H7 (cell line): ENCODE results near the gene UBXN4. TPM values are rescaled to one million over a fixed set of nuclear protein-coding genes. Genes with fewer than 3 reads are reported as not detected.
A peak's percentile ranks its signal among the peaks of the same experiment; 100 is the strongest.

Source experiments
- DNase-seq: peaks from one replicate; pipeline ENCODE4 v3.0.0; 2012
- H3K27me3 ChIP-seq: 2 replicates; pipeline ENCODE4 v1.6.0; 2011; ENCODE audit warnings: mild to moderate bottlenecking, low read length; ENCODE audit not compliant: control insufficient read depth, insufficient read depth
- H3K36me3 ChIP-seq: replicated peaks from 2 replicates; pipeline ENCODE4 v1.5.1; 2011; ENCODE audit warnings: low read length; ENCODE audit not compliant: control insufficient read depth, insufficient read depth
- H3K4me3 ChIP-seq: 2 replicates; pipeline ENCODE4 v1.5.1; 2011; ENCODE audit warnings: low read depth, mild to moderate bottlenecking, control low read depth, low read length, moderate library complexity; ENCODE audit not compliant: insufficient read depth
- total RNA-seq: library from RNA; depleted of rRNA; stranded (reverse); fragments of >200 nt; shearing (Covaris generic); gene quantifications from 2 replicates; pipeline ENCODE4 v1.2.3, GENCODE V29; 2014

The UBXN4 gene
- total RNA-seq, 1 experiment from 2014 or later: 56.5 TPM

- DNase-seq: peak; percentile 76
- peak overlapping the region; percentile 89 for H3K4me3 ChIP-seq
- H3K36me3 ChIP-seq: no peaks in the 10 kb centered on the region; the same call in 1 of the 2 replicates
- no peaks in the 10 kb centered on the region for H3K27me3 ChIP-seq
These were observed 686 bp downstream of the UBXN4 start for GRCh38 chr2:135742325-135742757.

GRCh38 chr2:135743860-135744259 is 2.2 kb downstream of the UBXN4 start:
- no peak for DNase-seq
- Histone ChIP-seq H3K27me3 (no peaks in the 10 kb centered on the region), H3K36me3 (peaks cover 2% of the 10 kb centered on the region), H3K4me3 (no peak overlapping the region)

- H3K36me3 ChIP-seq: peaks cover 8% of the 10 kb centered on the region
- peak; percentile 60 for DNase-seq
- no peaks in the 10 kb centered on the region for H3K27me3 ChIP-seq
- H3K4me3 ChIP-seq: no peak overlapping the region
These were observed 3.2 kb downstream of the UBXN4 start for GRCh38 chr2:135744760-135745314.

- DNase-seq: no peak
- Histone ChIP-seq H3K27me3 (no peaks in the 10 kb centered on the region), H3K36me3 (peaks cover 8% of the 10 kb centered on the region), H3K4me3 (no peak overlapping the region)
These were observed 3.9 kb downstream of the UBXN4 start for GRCh38 chr2:135745545-135745944.

- Histone ChIP-seq H3K27me3 (no peaks in the 10 kb centered on the region), H3K4me3 (no peak overlapping the region), H3K36me3 (peaks cover 20% of the 10 kb centered on the region)
- no peak for DNase-seq
These were observed 13.9 kb downstream of the UBXN4 start for GRCh38 chr2:135755573-135755972.

GRCh38 chr2:135756692-135757091 is 15.0 kb downstream of the UBXN4 start:
- peaks cover 24% of the 10 kb centered on the region for H3K36me3 ChIP-seq
- no peaks in the 10 kb centered on the region for H3K27me3 ChIP-seq
- DNase-seq: no peak
- no peak overlapping the region for H3K4me3 ChIP-seq

- H3K27me3 ChIP-seq: no peaks in the 10 kb centered on the region
- DNase-seq: no peak
- H3K36me3 ChIP-seq: peaks cover 12% of the 10 kb centered on the region
- H3K4me3 ChIP-seq: no peak overlapping the region
These were observed 20.4 kb downstream of the UBXN4 start for GRCh38 chr2:135762022-135762421.

GRCh38 chr2:135762530-135762929 is 20.9 kb downstream of the UBXN4 start:
- no peaks in the 10 kb centered on the region for H3K27me3 ChIP-seq
- DNase-seq: no peak
- no peak overlapping the region for H3K4me3 ChIP-seq
- peaks cover 12% of the 10 kb centered on the region for H3K36me3 ChIP-seq

- DNase-seq: no peak
- Histone ChIP-seq H3K27me3 (no peaks in the 10 kb centered on the region), H3K4me3 (no peak overlapping the region), H3K36me3 (peaks cover 23% of the 10 kb centered on the region)
These were observed 27.2 kb downstream of the UBXN4 start for GRCh38 chr2:135768863-135769262.

GRCh38 chr2:135773319-135773718 is 31.7 kb downstream of the UBXN4 start:
- no peak for DNase-seq
- peaks cover 40% of the 10 kb centered on the region for H3K36me3 ChIP-seq
- H3K4me3 ChIP-seq: no peak overlapping the region
- no peaks in the 10 kb centered on the region for H3K27me3 ChIP-seq

- no peak overlapping the region for H3K4me3 ChIP-seq
- H3K36me3 ChIP-seq: peaks cover 39% of the 10 kb centered on the region
- no peak for DNase-seq
- no peaks in the 10 kb centered on the region for H3K27me3 ChIP-seq
These were observed 32.3 kb downstream of the UBXN4 start for GRCh38 chr2:135773917-135774316.

GRCh38 chr2:135775420-135775819 is 33.8 kb downstream of the UBXN4 start:
- H3K27me3 ChIP-seq: no peaks in the 10 kb centered on the region
- peaks cover 41% of the 10 kb centered on the region for H3K36me3 ChIP-seq
- DNase-seq: no peak
- no peak overlapping the region for H3K4me3 ChIP-seq

GRCh38 chr2:135776367-135776766 is 34.7 kb downstream of the UBXN4 start:
- Histone ChIP-seq H3K4me3 (no peak overlapping the region), H3K27me3 (no peaks in the 10 kb centered on the region), H3K36me3 (peaks cover 39% of the 10 kb centered on the region)
- no peak for DNase-seq

GRCh38 chr2:135782231-135782630 is 40.6 kb downstream of the UBXN4 start:
- peaks cover 26% of the 10 kb centered on the region for H3K36me3 ChIP-seq
- no peak for DNase-seq
- no peaks in the 10 kb centered on the region for H3K27me3 ChIP-seq
- no peak overlapping the region for H3K4me3 ChIP-seq

GRCh38 chr2:135783439-135783838 is 41.8 kb downstream of the UBXN4 start:
- no peak overlapping the region for H3K4me3 ChIP-seq
- H3K36me3 ChIP-seq: peaks cover 24% of the 10 kb centered on the region
- H3K27me3 ChIP-seq: no peaks in the 10 kb centered on the region
- no peak for DNase-seq

- peaks cover 18% of the 10 kb centered on the region for H3K36me3 ChIP-seq
- no peaks in the 10 kb centered on the region for H3K27me3 ChIP-seq
- no peak for DNase-seq
- H3K4me3 ChIP-seq: no peak overlapping the region
These were observed 43.4 kb downstream of the UBXN4 start for GRCh38 chr2:135785032-135785431.
